HUES6 (cell line): Measurements from ENCODE around the gene CASP2.
"Not testable (repeated sequence)": the region's sequence is repeated elsewhere in the genome, so short reads cannot be mapped to it uniquely, and the experiment has no call there.

Experiments used
- H3K27ac ChIP-seq: 2 replicates; pipeline ENCODE4 v1.7.0; 2013; ENCODE audit warnings: low read depth, mild to moderate bottlenecking, low read length, inconsistent platforms
- H3K27me3 ChIP-seq: 2 replicates; pipeline ENCODE4 v1.6.1; 2013; ENCODE audit warnings: low read length; ENCODE audit not compliant: control insufficient read depth, insufficient read depth
- H3K36me3 ChIP-seq: 2 replicates; pipeline ENCODE4 v1.6.1; 2013; ENCODE audit warnings: low read length; ENCODE audit not compliant: control insufficient read depth, insufficient read depth
- H3K4me1 ChIP-seq: 2 replicates; pipeline ENCODE4 v1.6.1; 2013; ENCODE audit warnings: low read length; ENCODE audit not compliant: control insufficient read depth, insufficient read depth
- H3K4me3 ChIP-seq: 2 replicates; pipeline ENCODE4 v1.5.1; 2013; ENCODE audit warnings: low read depth, low read length
- H3K9ac ChIP-seq: one replicate; pipeline ENCODE4 v1.6.1; 2013; ENCODE audit warnings: mild to moderate bottlenecking, low read length
- H3K9me3 ChIP-seq: 2 replicates; pipeline ENCODE4 v1.6.1; 2013; ENCODE audit warnings: low read depth, low read length; ENCODE audit not compliant: control insufficient read depth, insufficient read depth

Gene CASP2

GRCh38 chr7:143284591-143285469, 3.3 kb upstream of the CASP2 start, which contains the start of gene TMEM139:
TMEM139 (plus strand) TSS chr7:143284958; CDS start chr7:143285958, 1,000 bp downstream.
- Histone ChIP-seq H3K9ac (no peak within 1 kb of the TSS), H3K27me3 (peaks cover 21% of the 10 kb centered on the region), H3K4me3 (peak within 1 kb of the TSS; percentile 59), H3K27ac (no peak within 1 kb of the TSS), H3K4me1 (peaks cover 36% of the 10 kb centered on the region), H3K9me3 (peaks cover 11% of the 10 kb centered on the region), H3K36me3 (peaks cover 3% of the 10 kb centered on the region; the same call in 1 of the 2 replicates)

GRCh38 chr7:143285470-143285778, 2.7 kb upstream of the CASP2 start:
- peaks cover 4% of the 10 kb centered on the region for H3K36me3 ChIP-seq
- H3K27me3 ChIP-seq: peaks cover 21% of the 10 kb centered on the region
- H3K9me3 ChIP-seq: peaks cover 11% of the 10 kb centered on the region
- no peak overlapping the region for H3K9ac ChIP-seq
- H3K4me3 ChIP-seq: peak overlapping the region; percentile 59
- H3K4me1 ChIP-seq: peaks cover 39% of the 10 kb centered on the region
- H3K27ac ChIP-seq: no peak overlapping the region

- Histone ChIP-seq H3K4me3 (no peak overlapping the region), H3K27me3 (peaks cover 21% of the 10 kb centered on the region), H3K27ac (no peak overlapping the region), H3K9ac (no peak overlapping the region), H3K9me3 (peaks cover 11% of the 10 kb centered on the region), H3K36me3 (peaks cover 10% of the 10 kb centered on the region), H3K4me1 (peaks cover 41% of the 10 kb centered on the region)
Observed at GRCh38 chr7:143285806-143286521, 2.2 kb upstream of the CASP2 start.

- peaks cover 11% of the 10 kb centered on the region for H3K9me3 ChIP-seq
- no peak overlapping the region for H3K4me3 ChIP-seq
- H3K9ac ChIP-seq: no peak overlapping the region
- peaks cover 41% of the 10 kb centered on the region for H3K4me1 ChIP-seq
- peaks cover 15% of the 10 kb centered on the region for H3K36me3 ChIP-seq
- H3K27me3 ChIP-seq: peaks cover 21% of the 10 kb centered on the region
- no peak overlapping the region for H3K27ac ChIP-seq
Observed at GRCh38 chr7:143286522-143286890, 1.6 kb upstream of the CASP2 start.

- Histone ChIP-seq H3K4me1 (peaks cover 41% of the 10 kb centered on the region), H3K9ac (peak overlapping the region; percentile 21), H3K27ac (no peak overlapping the region), H3K27me3 (peaks cover 21% of the 10 kb centered on the region), H3K9me3 (peaks cover 11% of the 10 kb centered on the region), H3K4me3 (no peak overlapping the region), H3K36me3 (peaks cover 25% of the 10 kb centered on the region)
Observed at GRCh38 chr7:143287339-143287934, 714 bp upstream of the CASP2 start.

- H3K4me3 ChIP-seq: peak overlapping the region; percentile 83
- peaks cover 11% of the 10 kb centered on the region for H3K9me3 ChIP-seq
- peak overlapping the region; percentile 90 for H3K27ac ChIP-seq
- H3K4me1 ChIP-seq: peaks cover 32% of the 10 kb centered on the region
- H3K9ac ChIP-seq: peak overlapping the region; percentile 93
- H3K36me3 ChIP-seq: peaks cover 38% of the 10 kb centered on the region
- peaks cover 21% of the 10 kb centered on the region for H3K27me3 ChIP-seq
Observed at GRCh38 chr7:143288836-143289235, 685 bp downstream of the CASP2 start.

- peak overlapping the region; percentile 93 for H3K9ac ChIP-seq
- H3K4me1 ChIP-seq: peaks cover 26% of the 10 kb centered on the region
- peaks cover 11% of the 10 kb centered on the region for H3K9me3 ChIP-seq
- peak overlapping the region; percentile 83 for H3K4me3 ChIP-seq
- H3K27me3 ChIP-seq: peaks cover 21% of the 10 kb centered on the region
- no peak overlapping the region for H3K27ac ChIP-seq
- peaks cover 44% of the 10 kb centered on the region for H3K36me3 ChIP-seq
Observed at GRCh38 chr7:143289421-143289820, 1.3 kb downstream of the CASP2 start.

GRCh38 chr7:143289888-143290287, 1.7 kb downstream of the CASP2 start:
- not testable (repeated sequence) for H3K27ac ChIP-seq
- H3K36me3 ChIP-seq: peaks cover 48% of the 10 kb centered on the region
- H3K9ac ChIP-seq: peak overlapping the region; percentile 93

GRCh38 chr7:143290293-143290692, 2.1 kb downstream of the CASP2 start:
- no peak overlapping the region for H3K9ac ChIP-seq
- H3K36me3 ChIP-seq: peaks cover 53% of the 10 kb centered on the region
- peaks cover 21% of the 10 kb centered on the region for H3K27me3 ChIP-seq
- H3K9me3 ChIP-seq: peaks cover 11% of the 10 kb centered on the region
- no peak overlapping the region for H3K27ac ChIP-seq
- no peak overlapping the region for H3K4me3 ChIP-seq
- H3K4me1 ChIP-seq: peaks cover 18% of the 10 kb centered on the region

More at GRCh38 chr7:143289888-143290287, 1.7 kb downstream of the CASP2 start:
- Histone ChIP-seq H3K27me3 (peaks cover 21% of the 10 kb centered on the region), H3K9me3 (peaks cover 11% of the 10 kb centered on the region), H3K4me3 (peak overlapping the region; percentile 83; the same call in 1 of the 2 replicates), H3K4me1 (peaks cover 22% of the 10 kb centered on the region)

- H3K9me3 ChIP-seq: no peaks in the 10 kb centered on the region
- H3K36me3 ChIP-seq: peaks cover 73% of the 10 kb centered on the region
Observed at GRCh38 chr7:143292876-143293275, 4.7 kb downstream of the CASP2 start.

More at GRCh38 chr7:143292876-143293275, 4.7 kb downstream of the CASP2 start:
- H3K9ac ChIP-seq: no peak overlapping the region
- no peak overlapping the region for H3K27ac ChIP-seq
- peaks cover 12% of the 10 kb centered on the region; the same call in 1 of the 2 replicates for H3K4me1 ChIP-seq
- H3K27me3 ChIP-seq: no peaks in the 10 kb centered on the region
- H3K4me3 ChIP-seq: no peak overlapping the region
